H9 (cell line): ENCODE data around the gene ABHD8. TPM values are rescaled to one million over a fixed set of nuclear protein-coding genes. Genes with fewer than 3 reads are reported as not detected.

Source experiments
- DNase-seq: peaks from one replicate; pipeline ENCODE4 v3.0.0-alpha.2; 2017
- H2AFZ ChIP-seq: one replicate; pipeline ENCODE4 v1.6.1; 2013; ENCODE audit warnings: mild to moderate bottlenecking, low read length, control low read depth, moderate library complexity
- H2AK5ac ChIP-seq: 2 replicates; pipeline ENCODE4 v1.6.1; 2013; ENCODE audit warnings: low read length, control low read depth, mixed read lengths; ENCODE audit not compliant: insufficient read length
- H2BK120ac ChIP-seq: one replicate; pipeline ENCODE4 v1.6.1; 2013; ENCODE audit warnings: low read depth, mild to moderate bottlenecking, low read length, control low read depth, inconsistent platforms; ENCODE audit not compliant: poor library complexity, severe bottlenecking
- H2BK12ac ChIP-seq: 2 replicates; pipeline ENCODE4 v1.6.1; 2013; ENCODE audit warnings: low read length, control low read depth, mixed read lengths, low read depth; ENCODE audit not compliant: insufficient read length
- H2BK15ac ChIP-seq: 2 replicates; pipeline ENCODE4 v1.6.1; 2013; ENCODE audit warnings: low read depth, low read length, control low read depth
- H2BK20ac ChIP-seq: one replicate; pipeline ENCODE4 v1.6.1; 2013; ENCODE audit warnings: low read depth, mild to moderate bottlenecking, low read length, control low read depth, inconsistent platforms; ENCODE audit not compliant: poor library complexity, severe bottlenecking
- H2BK5ac ChIP-seq: 2 replicates; pipeline ENCODE4 v1.6.1; 2013; ENCODE audit warnings: low read length, control low read depth, mixed read lengths; ENCODE audit not compliant: insufficient read length
- H3K14ac ChIP-seq: 2 replicates; pipeline ENCODE4 v1.6.1; 2013; ENCODE audit warnings: low read length, control low read depth; ENCODE audit not compliant: insufficient read depth
- H3K18ac ChIP-seq: 2 replicates; pipeline ENCODE4 v1.6.1; 2013; ENCODE audit warnings: low read depth, mild to moderate bottlenecking, mixed read lengths, low read length, control low read depth; ENCODE audit not compliant: insufficient read length
- H3K23ac ChIP-seq: 2 replicates; pipeline ENCODE4 v1.6.1; 2013; ENCODE audit warnings: low read length, control low read depth, mixed read lengths, low read depth; ENCODE audit not compliant: insufficient read length
- H3K23me2 ChIP-seq: 2 replicates; pipeline ENCODE4 v1.6.1; 2013; ENCODE audit warnings: low read depth, mild to moderate bottlenecking, mixed read lengths, low read length, control low read depth; ENCODE audit not compliant: insufficient read length, poor library complexity, severe bottlenecking
- H3K27ac ChIP-seq: 2 replicates; pipeline ENCODE4 v1.5.1; 2013; ENCODE audit warnings: low read length, control low read depth, mixed read lengths, low read depth; ENCODE audit not compliant: insufficient read length
- H3K27me3 ChIP-seq: 2 replicates; pipeline ENCODE4 v1.6.1; 2013; ENCODE audit warnings: low read length, control low read depth, inconsistent platforms; ENCODE audit not compliant: insufficient read depth
- H3K4ac ChIP-seq: 2 replicates; pipeline ENCODE4 v1.6.1; 2013; ENCODE audit warnings: low read depth, mild to moderate bottlenecking, control low read depth, inconsistent platforms, low read length, moderate library complexity
- H3K4me1 ChIP-seq: 2 replicates; pipeline ENCODE4 v1.6.1; 2013; ENCODE audit warnings: low read length, control low read depth, inconsistent platforms; ENCODE audit not compliant: insufficient read depth
- H3K4me2 ChIP-seq: 2 replicates; pipeline ENCODE4 v1.6.1; 2013; ENCODE audit warnings: low read length, control low read depth, mixed read lengths; ENCODE audit not compliant: insufficient read length, insufficient read depth
- H3K56ac ChIP-seq: 2 replicates; pipeline ENCODE4 v1.6.1; 2013; ENCODE audit warnings: low read depth, mild to moderate bottlenecking, mixed read lengths, low read length, control low read depth; ENCODE audit not compliant: insufficient read length
- H3K79me1 ChIP-seq: 2 replicates; pipeline ENCODE4 v1.6.1; 2013; ENCODE audit warnings: low read depth, mild to moderate bottlenecking, moderate library complexity, low read length, control low read depth, inconsistent platforms; ENCODE audit not compliant: insufficient read depth, poor library complexity, severe bottlenecking
- H3K79me2 ChIP-seq: 2 replicates; pipeline ENCODE4 v1.6.1; 2013; ENCODE audit warnings: low read length, control low read depth, inconsistent platforms; ENCODE audit not compliant: insufficient read depth
- H3K9ac ChIP-seq: 2 replicates; pipeline ENCODE4 v1.6.1; 2013; ENCODE audit warnings: low read length, control low read depth, mixed read lengths; ENCODE audit not compliant: insufficient read length; ENCODE audit errors: extremely low read depth
- H3K9me3 ChIP-seq: one replicate; pipeline ENCODE4 v1.6.1; 2013; ENCODE audit warnings: low read depth, low read length, inconsistent platforms; ENCODE audit not compliant: control insufficient read depth
- H3T11ph ChIP-seq: one replicate; pipeline ENCODE4 v1.6.1; 2013; ENCODE audit warnings: mild to moderate bottlenecking, low read length, control low read depth, inconsistent platforms
- H4K20me1 ChIP-seq: one replicate; pipeline ENCODE4 v1.6.1; 2013; ENCODE audit not compliant: control insufficient read depth, insufficient read length, insufficient read depth
- H4K5ac ChIP-seq: 2 replicates; pipeline ENCODE4 v1.6.1; 2013; ENCODE audit warnings: low read depth, mild to moderate bottlenecking, mixed read lengths, low read length, control low read depth; ENCODE audit not compliant: insufficient read length
- H4K8ac ChIP-seq: replicated peaks from 2 replicates; pipeline ENCODE4 v1.6.1; 2013; ENCODE audit warnings: low read length, control low read depth, mixed read lengths, low read depth; ENCODE audit not compliant: insufficient read length
- H4K91ac ChIP-seq: 2 replicates; pipeline ENCODE4 v1.6.1; 2013; ENCODE audit warnings: low read depth, mild to moderate bottlenecking, moderate library complexity, mixed read lengths, low read length, control low read depth; ENCODE audit not compliant: insufficient read length
- H3K27ac Mint-ChIP-seq, 3 experiments: 2 replicates in 2 of 3; 3 replicates in 1 of 3; pipeline ENCODE4 v1.8.0; 2020 to 2021; ENCODE audit warnings: mixed read lengths in 3 of 3, mild to moderate bottlenecking in 1 of 3, moderate library complexity in 1 of 3
- H3K27me3 Mint-ChIP-seq: 2 replicates; pipeline ENCODE4 v1.8.0; 2021; ENCODE audit warnings: low read depth, mild to moderate bottlenecking, moderate library complexity, mixed read lengths
- H3K36me3 Mint-ChIP-seq, 3 experiments: 2 replicates in 2 of 3; 3 replicates in 1 of 3; pipeline ENCODE4 v1.8.0; 2020 to 2021; ENCODE audit warnings: low read depth in 3 of 3, mixed read lengths in 3 of 3; ENCODE audit not compliant: insufficient read depth in 1 of 3
- H3K4me1 Mint-ChIP-seq, 2 experiments: 2 replicates each; pipeline ENCODE4 v1.8.0; 2020; ENCODE audit warnings: mixed read lengths in 2 of 2
- H3K4me3 Mint-ChIP-seq, 2 experiments: 2 replicates in 1 of 2; 3 replicates in 1 of 2; pipeline ENCODE4 v1.8.0; 2020 to 2021; ENCODE audit warnings: mild to moderate bottlenecking in 2 of 2, mixed read lengths in 2 of 2, moderate library complexity in 1 of 2
- H3K9me3 Mint-ChIP-seq, 2 experiments: 2 replicates in 1 of 2; 3 replicates in 1 of 2; pipeline ENCODE4 v1.8.0; 2020; ENCODE audit warnings: mild to moderate bottlenecking in 2 of 2, mixed read lengths in 2 of 2, moderate library complexity in 1 of 2
- WGBS: extraction: QIAGEN DNeasy Blood & Tissue Kit; methylation state at CpG from one replicate; pipeline ENCODE4 v1.1.7; 2013; ENCODE audit warnings: missing lambda C conversion rate, low lambda C conversion rate, mixed read lengths; ENCODE audit not compliant: insufficient read length; ENCODE audit errors: extremely low coverage; 5-methylcytosine and 5-hydroxymethylcytosine counted together
- total RNA-seq: library from RNA; stranded (reverse); gene quantifications from 2 replicates; pipeline ENCODE4 v1.2.1, GENCODE V29; 2021
- TF ChIP-seq, protein P1 (sequence below): fragments of 200-600 bp; sonication (generic); conservative IDR thresholded peaks from 3 replicates; pipeline ENCODE4 v1.8.0; 2021; ENCODE audit warnings: antibody characterized with exemption, mild to moderate bottlenecking

ABHD8 gene
- total RNA-seq, 1 experiment from 2014 or later: 11.7 TPM

DNA sequence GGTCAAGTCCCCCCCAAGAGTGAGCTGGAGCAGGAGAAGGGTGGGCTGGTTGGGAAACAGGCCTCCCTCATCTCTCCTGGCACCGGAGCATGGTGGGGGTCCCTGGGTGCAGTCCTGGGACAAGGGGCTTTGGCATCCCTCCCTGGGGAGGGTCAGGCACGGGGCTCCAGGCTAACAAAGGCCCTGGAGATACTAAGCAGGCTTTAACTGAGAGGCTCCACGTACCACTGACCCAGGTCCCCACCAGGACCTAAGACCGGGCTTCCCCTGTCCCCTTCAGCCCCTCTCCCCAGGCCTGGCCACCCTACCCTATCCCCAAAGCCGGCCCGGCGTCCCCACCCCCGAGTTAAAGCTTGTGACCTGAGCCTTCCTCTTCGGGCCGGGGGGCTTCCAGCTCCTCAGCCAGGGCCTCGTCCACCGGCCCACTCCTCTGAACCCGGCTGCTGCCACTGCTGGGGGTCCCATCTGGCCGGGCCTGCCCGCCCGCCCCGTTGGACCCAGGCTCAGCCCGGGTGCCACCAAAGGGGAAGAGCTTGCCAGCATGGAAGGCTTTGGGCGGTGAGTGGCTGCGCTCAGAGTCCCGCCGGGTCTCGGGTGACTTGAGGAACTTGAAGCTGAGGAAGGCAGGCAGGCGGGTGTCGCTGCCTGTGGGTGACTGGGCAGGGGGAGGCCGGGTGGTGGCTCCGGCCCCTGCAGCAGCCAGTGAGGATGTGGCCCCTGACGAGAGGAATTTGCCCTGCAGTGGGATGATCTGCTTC is 21.3 kb upstream of the ABHD8 start:
- H3K27me3 Mint-ChIP-seq: peaks cover 3% of the 10 kb centered on the region; the same call in 1 of the 2 replicates
- no peak overlapping the region for H3K18ac ChIP-seq
- H3K4me2 ChIP-seq: no peak overlapping the region
- TF ChIP-seq, protein P1, sequence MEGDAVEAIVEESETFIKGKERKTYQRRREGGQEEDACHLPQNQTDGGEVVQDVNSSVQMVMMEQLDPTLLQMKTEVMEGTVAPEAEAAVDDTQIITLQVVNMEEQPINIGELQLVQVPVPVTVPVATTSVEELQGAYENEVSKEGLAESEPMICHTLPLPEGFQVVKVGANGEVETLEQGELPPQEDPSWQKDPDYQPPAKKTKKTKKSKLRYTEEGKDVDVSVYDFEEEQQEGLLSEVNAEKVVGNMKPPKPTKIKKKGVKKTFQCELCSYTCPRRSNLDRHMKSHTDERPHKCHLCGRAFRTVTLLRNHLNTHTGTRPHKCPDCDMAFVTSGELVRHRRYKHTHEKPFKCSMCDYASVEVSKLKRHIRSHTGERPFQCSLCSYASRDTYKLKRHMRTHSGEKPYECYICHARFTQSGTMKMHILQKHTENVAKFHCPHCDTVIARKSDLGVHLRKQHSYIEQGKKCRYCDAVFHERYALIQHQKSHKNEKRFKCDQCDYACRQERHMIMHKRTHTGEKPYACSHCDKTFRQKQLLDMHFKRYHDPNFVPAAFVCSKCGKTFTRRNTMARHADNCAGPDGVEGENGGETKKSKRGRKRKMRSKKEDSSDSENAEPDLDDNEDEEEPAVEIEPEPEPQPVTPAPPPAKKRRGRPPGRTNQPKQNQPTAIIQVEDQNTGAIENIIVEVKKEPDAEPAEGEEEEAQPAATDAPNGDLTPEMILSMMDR: no peak
- H4K5ac ChIP-seq: no peak overlapping the region
- H2BK12ac ChIP-seq: no peak overlapping the region
- H3K9me3 Mint-ChIP-seq: no peaks in the 10 kb centered on the region
- no peak overlapping the region for H2BK120ac ChIP-seq
- H2AFZ ChIP-seq: no peak overlapping the region
- no peak overlapping the region for H2AK5ac ChIP-seq
- H3K9ac ChIP-seq: no peak overlapping the region
- no peak overlapping the region for H4K8ac ChIP-seq
- no peak overlapping the region for H3T11ph ChIP-seq
- H3K4me3 Mint-ChIP-seq: no peak overlapping the region
- no CpG with 5 or more reads among the region's 28 CpGs for WGBS
- no peak for DNase-seq
- no peak overlapping the region for H3K56ac ChIP-seq
- H2BK15ac ChIP-seq: no peak overlapping the region
- no peak overlapping the region for H3K27ac ChIP-seq
- H3K79me2 ChIP-seq: no peaks in the 10 kb centered on the region
- no peaks in the 10 kb centered on the region for H4K20me1 ChIP-seq
- no peak overlapping the region for H3K27ac Mint-ChIP-seq
- H3K9me3 ChIP-seq: no peaks in the 10 kb centered on the region
- peaks cover 6 to 19% of the 10 kb centered on the region in 2 experiments for H3K4me1 Mint-ChIP-seq
- peaks cover 12 to 45% (median 27%) of the 10 kb centered on the region in 3 experiments for H3K36me3 Mint-ChIP-seq
- no peaks in the 10 kb centered on the region for H3K4me1 ChIP-seq
- H4K91ac ChIP-seq: no peak overlapping the region
- H2BK5ac ChIP-seq: no peak overlapping the region
- no peak overlapping the region for H3K23ac ChIP-seq
- no peak overlapping the region for H3K4ac ChIP-seq
- no peak overlapping the region for H2BK20ac ChIP-seq
- H3K27me3 ChIP-seq: no peaks in the 10 kb centered on the region
- peaks cover 5% of the 10 kb centered on the region for H3K23me2 ChIP-seq
- H3K79me1 ChIP-seq: no peaks in the 10 kb centered on the region
- no peak overlapping the region; the same call in 1 of the 2 replicates for H3K14ac ChIP-seq
